ENCODE results near the gene PFKFB1. TPM values are rescaled to one million over a fixed set of nuclear protein-coding genes. Genes with fewer than 3 reads are reported as not detected.

The PFKFB1 gene
- total RNA-seq, result under 1 TPM in 1 of 2 donors, not detected in 1; 0.47 TPM
- under 1 TPM; 0.18 to 0.60 (median 0.44) TPM for polyA plus RNA-seq (ENCODE audit: insufficient read length in 6 of 6)
- long read RNA-seq, donor 1, result 0 reads
- long read RNA-seq, donor 2, partial matches to known transcripts, result 0 of 10 reads
- long read RNA-seq, donor 2, other reads (novel, unspliced or antisense), result 10 of 10 reads
- long read RNA-seq, donor 3, result 0 reads
- long read RNA-seq, donor 4, partial matches to known transcripts, result 0 of 1 reads
- long read RNA-seq, donor 4, other reads (novel, unspliced or antisense), result 1 of 1 reads
- long read RNA-seq, donor 5, result 0 reads
- long read RNA-seq, donor 6, partial matches to known transcripts, result 0 of 6 reads
- long read RNA-seq, donor 6, other reads (novel, unspliced or antisense), result 6 of 6 reads
- long read RNA-seq, donor 7, result 0 reads
- long read RNA-seq, donor 8, result 0 reads
- long read RNA-seq, donor 9, result 0 reads
- long read RNA-seq, donor 10, result 0 reads
- long read RNA-seq, donor 11, result 0 reads
- long read RNA-seq, donor 12, result 0 reads

DNA sequence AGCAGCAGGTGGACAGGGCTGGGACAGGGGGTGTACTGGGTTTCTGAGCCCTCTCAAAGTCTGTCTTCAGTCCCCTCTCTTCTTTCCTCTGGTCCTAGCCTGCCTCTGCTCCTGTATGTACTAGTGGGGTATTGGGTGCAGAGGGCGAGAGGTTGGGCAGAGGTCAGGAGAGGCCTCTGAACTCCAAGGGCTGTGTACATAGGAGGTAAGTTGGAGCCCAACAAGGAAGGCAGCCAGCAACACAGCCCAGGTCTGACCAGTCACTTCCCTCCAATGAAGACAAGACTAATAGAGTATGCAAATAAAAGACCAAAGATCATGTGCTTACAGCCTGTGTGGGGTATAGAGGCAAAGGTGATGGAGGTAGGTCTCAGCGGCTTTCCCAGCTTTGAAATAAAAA lies at the start of gene PFKFB1:
Gene PFKFB1 (minus strand): TSS at position 90 of the 400 bp plus-strand sequence. CDS start 181 bp downstream, outside the sequence.
- Histone ChIP-seq H3K27ac (no peak within 1 kb of the TSS), H3K4me3 (no peak within 1 kb of the TSS), H3K4me1 (no peaks in the 10 kb centered on the region), H3K9me3 (no peaks in the 10 kb centered on the region), H3K27me3 (peaks cover 0 to 1% of the 10 kb centered on the region in 2 donors), H3K36me3 (no peaks in the 10 kb centered on the region)
- TF ChIP-seq, protein P1, sequence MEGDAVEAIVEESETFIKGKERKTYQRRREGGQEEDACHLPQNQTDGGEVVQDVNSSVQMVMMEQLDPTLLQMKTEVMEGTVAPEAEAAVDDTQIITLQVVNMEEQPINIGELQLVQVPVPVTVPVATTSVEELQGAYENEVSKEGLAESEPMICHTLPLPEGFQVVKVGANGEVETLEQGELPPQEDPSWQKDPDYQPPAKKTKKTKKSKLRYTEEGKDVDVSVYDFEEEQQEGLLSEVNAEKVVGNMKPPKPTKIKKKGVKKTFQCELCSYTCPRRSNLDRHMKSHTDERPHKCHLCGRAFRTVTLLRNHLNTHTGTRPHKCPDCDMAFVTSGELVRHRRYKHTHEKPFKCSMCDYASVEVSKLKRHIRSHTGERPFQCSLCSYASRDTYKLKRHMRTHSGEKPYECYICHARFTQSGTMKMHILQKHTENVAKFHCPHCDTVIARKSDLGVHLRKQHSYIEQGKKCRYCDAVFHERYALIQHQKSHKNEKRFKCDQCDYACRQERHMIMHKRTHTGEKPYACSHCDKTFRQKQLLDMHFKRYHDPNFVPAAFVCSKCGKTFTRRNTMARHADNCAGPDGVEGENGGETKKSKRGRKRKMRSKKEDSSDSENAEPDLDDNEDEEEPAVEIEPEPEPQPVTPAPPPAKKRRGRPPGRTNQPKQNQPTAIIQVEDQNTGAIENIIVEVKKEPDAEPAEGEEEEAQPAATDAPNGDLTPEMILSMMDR (IDR thresholded peaks at IDR 0.05), result no peak
- intact Hi-C loops (cut with DNase I), result no loop called here
- no peak for DNase-seq
- no peak for ATAC-seq

DNA sequence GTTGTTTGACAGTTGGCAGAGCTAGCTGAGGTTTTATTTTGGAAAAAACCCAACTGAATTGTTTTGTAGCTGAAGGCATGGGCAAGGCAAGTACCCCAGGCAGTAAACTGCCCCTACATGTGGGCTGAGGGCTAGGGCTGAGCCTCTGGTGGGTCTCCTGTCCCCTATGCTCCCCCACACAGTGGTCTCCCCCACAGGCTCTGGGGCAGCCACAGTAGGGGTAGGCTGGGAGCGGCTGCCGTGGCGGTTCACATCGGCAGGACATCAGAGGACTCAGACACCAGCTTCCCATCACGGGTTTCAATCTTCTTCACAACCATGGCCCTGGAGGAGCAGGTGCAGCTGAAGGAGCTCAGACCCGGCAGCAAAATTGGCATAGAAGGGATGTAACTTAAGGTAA lies 47.5 kb upstream of the PFKFB1 start:
- intact Hi-C loops (cut with DNase I), result no loop called here
- H3K27ac ChIP-seq, result no peak overlapping the region
- DNase-seq, result no peak

DNA sequence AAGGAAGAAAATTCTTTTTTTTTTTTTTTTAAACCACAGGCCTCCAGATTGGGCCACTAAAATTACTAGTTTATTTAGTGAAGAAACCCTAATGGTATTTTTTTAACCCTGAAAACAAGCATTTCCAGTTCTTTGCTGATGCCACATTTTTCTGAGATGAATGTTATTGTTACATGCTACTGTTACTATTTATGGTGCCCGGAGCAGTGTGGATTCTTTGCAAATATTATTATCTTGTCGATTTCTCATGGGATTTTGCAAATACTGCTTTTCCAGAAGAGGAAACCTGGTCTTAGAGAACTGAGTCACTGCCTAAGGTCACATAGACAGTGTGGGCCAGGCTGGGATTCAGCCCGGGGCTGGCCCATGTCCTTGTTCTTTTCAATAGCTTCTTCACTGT lies 45.5 kb upstream of the PFKFB1 start:
- Histone ChIP-seq H3K4me3 (no peak overlapping the region), H3K4me1 (no peaks in the 10 kb centered on the region), H3K9me3 (no peaks in the 10 kb centered on the region), H3K36me3 (no peaks in the 10 kb centered on the region), H3K27me3 (no peaks in the 10 kb centered on the region), H3K27ac (no peak overlapping the region)
- TF ChIP-seq, protein P1 (IDR thresholded peaks at IDR 0.05), result no peak
- intact Hi-C loops (cut with DNase I), result no loop called here
- ATAC-seq, result no peak
- DNase-seq, result no peak

More for the DNA sequence above, 47.5 kb upstream of the PFKFB1 start:
- no peaks in the 10 kb centered on the region for H3K9me3 ChIP-seq
- TF ChIP-seq, protein P1 (IDR thresholded peaks at IDR 0.05), result no peak
- no peaks in the 10 kb centered on the region for H3K36me3 ChIP-seq
- no peak for ATAC-seq
- H3K27me3 ChIP-seq, result no peaks in the 10 kb centered on the region
- H3K4me1 ChIP-seq, result no peaks in the 10 kb centered on the region
- no peak overlapping the region for H3K4me3 ChIP-seq

DNA sequence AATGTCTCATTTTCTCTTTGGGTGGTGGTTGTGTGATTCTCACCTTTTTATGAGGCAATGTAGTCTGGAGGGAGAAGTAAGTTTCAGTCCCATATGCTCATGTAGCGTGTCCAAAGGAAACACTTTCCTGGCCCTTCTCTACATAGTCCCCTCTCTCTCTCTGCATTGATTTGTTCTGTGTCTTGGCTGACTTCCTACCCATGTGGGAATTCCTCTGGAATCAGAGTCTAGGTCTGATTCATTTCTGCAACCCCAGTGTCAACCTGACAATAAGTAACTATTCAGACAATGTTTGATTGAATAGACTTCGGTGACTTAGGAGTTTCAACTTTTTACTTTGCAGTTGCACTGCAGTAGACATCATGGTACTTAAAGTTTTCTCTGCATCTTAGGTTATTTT lies 39.4 kb upstream of the PFKFB1 start:
- H3K36me3 ChIP-seq, result no peaks in the 10 kb centered on the region
- no peak for ATAC-seq
- H3K4me1 ChIP-seq, result no peaks in the 10 kb centered on the region
- no peak overlapping the region for H3K4me3 ChIP-seq
- H3K27me3 ChIP-seq, result no peaks in the 10 kb centered on the region
- intact Hi-C loops (cut with DNase I), result no loop called here
- H3K27ac ChIP-seq, result no peak overlapping the region
- no peaks in the 10 kb centered on the region for H3K9me3 ChIP-seq
- TF ChIP-seq, protein P1 (IDR thresholded peaks at IDR 0.05), result no peak
- no peak for DNase-seq

Data from left lung (tissue), 14 donors.